CMK (cell line): Measurements from ENCODE around the gene CFB.
A peak's percentile ranks its signal among the peaks of the same experiment; 100 is the strongest.
"Not testable (repeated sequence)": the region's sequence is repeated elsewhere in the genome, so short reads cannot be mapped to it uniquely, and the experiment has no call there.

Source experiments
- DNase-seq: peaks from one replicate; pipeline ENCODE4 v3.0.0-alpha.2; 2010; ENCODE audit warnings: low read depth

CFB gene

DNA sequence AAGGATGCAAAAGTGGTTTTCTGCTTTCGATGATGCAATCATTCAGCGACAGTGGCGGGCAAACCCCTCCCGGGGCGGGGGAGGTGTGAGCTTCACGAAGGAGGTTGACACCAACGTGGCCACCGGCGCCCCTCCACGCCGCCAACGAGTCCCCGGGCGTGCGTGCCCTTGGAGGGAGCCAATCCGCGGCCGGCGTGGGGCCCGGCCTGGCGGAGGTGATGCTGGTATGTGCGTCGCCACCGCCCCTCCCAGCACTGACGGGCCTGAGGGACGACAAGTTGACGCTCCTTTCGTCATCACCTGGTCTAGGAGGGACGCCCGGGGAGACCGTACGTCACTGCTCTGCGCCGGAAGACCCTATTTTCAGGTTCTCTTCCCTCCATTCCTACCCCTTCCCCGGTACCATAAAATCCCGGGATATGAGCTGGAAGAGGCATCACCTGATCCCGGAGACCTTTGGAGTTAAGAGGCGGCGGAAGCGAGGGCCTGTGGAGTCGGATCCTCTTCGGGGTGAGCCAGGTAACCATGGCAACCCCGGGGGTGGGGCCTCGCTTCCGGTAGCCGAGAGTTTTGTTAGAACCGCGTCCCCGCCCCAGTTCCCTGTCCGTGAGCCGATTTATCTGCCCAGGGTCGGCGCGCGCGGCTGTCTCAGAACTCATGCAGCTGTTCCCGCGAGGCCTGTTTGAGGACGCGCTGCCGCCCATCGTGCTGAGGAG is 26.3 kb downstream of the CFB start, which contains the start of gene DXO:
TSS of gene DXO (minus strand) at position 146 of the 716 bp plus-strand sequence. CDS start 463 bp downstream, outside the sequence.
- peak; percentile 95 for DNase-seq

DNA sequence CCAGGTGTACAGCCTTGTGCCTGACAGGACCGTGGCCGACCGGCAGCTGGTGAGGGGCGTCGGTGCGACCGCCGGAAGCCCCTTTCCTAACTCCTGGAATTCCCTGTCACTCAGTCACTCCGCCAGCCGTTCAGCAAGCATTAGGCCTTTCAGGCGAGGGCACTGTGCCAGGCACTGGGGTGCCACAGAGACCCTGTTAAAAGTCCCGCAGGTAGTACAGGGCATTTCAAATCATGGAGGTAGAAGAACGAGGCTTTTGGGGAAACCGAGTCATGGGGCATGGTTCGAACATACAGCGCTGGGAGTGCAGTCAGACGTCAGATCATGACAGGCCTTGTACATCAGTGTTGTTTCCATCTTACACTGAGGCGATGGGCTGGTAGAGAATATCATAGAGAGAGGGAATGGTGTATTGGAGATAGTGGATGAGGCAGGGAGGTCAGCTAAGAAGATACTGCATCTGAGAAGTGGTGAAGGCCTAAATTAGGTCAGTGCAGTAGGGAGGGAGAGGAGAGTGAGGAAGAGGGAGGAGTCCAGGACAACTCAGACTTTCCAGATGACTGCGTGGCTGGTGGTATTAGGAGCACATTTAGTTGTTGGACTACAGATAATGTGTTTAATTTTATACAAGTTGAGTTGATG is 26.9 kb downstream of the CFB start:
- no peak for DNase-seq

DNA sequence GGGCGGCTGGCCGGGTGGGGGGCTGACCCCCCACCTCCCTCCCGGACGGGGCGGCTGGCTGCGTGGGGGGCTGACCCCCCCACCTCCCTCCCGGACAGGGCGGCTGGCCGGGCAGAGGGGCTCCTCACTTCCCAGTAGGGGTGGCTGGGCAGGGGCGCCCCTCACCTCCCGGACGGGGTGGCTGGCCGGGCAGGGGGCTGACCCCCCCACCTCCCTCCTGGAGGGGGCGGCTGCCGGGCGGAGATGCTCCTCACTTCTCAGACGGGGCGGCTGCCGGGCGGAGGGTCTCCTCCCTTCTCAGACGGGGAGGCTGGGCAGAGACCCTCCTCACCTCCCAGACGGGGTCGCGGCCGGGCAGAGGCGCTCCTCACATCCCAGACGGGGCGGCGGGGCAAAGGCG is 30.2 kb downstream of the CFB start:
- DNase-seq: not testable (repeated sequence)

DNA sequence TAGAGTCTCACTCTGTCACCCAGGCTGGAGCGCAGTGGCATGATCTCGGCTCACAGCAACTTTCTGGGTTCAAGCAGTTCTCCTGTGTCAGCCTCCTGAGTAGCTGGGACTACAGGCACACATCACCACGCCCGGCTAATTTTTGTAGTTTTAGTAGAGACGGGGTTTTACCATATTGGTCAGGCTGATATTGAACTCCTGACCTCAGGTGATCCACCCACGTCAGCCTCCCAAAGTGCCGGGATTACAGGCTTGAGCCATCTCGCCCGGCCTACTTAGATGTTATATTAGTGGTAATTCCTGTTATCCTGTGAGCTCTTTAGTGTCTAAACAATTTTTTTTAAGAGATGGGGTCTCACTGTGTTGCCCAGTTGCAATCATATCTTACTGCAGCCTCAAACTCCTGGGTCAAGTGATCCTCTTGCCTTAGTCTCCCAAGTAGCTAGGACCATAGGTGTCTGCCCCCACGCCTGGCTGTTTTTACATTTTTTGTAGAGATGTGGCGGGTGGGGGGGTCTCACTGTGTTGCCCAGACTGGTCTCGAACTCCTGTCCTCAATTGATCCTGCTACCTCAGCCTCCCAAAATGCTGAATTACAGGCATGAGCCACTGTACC is 32.0 kb downstream of the CFB start:
- no peak for DNase-seq

DNA sequence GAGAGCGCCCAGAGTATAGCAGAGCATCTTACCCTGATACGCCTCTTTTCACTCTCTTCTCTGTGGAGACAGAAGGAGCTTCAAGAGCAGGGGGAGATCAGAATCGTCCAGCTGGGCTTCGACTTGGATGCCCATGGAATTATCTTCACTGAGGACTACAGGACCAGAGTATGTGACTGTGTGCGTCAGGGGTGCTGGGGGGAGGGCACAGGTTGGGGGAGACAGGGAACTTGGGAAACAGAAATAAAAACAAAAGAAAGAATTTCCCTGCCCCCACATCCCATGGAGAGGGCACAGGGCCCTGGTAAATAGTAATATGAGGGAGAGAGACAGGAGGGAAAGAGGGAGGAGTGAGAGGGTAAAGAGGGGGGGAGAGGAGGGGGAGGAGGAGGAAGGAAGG is 32.9 kb downstream of the CFB start:
- no peak for DNase-seq

DNA sequence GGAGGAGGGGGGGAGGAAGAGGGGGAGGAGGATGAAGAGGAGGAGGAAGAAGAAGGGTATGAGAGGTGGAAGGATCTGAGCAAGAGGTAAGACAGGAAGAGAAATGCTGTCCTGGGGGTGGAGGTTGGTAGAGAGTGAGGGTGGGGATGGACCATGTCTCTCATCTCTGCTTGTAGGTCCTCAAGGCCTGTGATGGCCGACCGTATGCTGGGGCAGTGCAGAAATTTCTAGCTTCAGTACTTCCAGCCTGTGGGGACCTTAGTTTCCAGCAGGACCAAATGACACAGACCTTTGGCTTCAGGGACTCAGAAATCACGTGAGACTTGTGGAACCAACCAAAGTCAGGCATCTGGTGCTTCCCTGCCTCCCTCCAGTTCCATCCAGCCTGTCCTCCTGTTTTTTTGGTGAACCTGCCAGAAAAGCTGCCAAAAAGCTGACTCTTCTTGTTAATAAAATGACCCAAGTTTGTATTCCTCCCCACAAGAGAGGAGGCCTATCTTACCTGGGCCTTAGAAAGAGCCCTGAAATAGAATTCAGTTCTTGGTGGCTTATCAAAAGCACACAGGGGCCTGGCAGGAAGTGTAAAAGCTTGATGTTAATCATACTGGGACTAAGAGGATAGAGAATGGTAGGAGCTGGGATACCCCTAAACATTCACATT is 33.5 kb downstream of the CFB start:
- DNase-seq: no peak

DNA sequence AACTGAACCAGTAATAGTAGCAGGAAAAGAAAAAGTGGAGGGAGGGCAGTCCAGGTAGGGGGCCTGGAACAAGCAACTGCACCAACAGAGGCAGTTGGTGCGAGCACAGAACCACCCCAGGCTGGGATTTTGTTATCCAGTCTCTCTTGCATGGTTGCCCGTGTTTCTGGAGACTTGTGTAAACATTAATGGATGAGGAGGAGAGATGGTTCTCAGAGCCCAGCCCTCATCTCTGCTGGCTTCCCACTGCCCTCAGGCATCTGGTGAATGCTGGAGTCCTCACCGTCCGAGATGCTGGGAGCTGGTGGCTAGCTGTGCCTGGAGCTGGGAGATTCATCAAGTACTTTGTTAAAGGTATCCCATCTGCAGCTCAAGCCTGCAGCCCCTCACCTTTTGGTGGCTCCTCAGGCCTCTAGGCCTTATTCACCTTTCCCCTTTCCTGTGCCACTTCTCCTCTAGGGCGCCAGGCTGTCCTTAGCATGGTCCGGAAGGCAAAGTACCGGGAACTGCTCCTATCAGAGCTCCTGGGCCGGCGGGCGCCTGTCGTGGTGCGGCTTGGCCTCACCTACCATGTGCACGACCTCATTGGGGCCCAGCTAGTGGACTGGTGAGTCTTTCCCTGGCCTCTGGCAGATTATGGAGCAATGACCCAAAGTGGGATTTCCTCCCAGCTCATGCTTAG is 34.4 kb downstream of the CFB start:
- DNase-seq: not testable (repeated sequence)

DNA sequence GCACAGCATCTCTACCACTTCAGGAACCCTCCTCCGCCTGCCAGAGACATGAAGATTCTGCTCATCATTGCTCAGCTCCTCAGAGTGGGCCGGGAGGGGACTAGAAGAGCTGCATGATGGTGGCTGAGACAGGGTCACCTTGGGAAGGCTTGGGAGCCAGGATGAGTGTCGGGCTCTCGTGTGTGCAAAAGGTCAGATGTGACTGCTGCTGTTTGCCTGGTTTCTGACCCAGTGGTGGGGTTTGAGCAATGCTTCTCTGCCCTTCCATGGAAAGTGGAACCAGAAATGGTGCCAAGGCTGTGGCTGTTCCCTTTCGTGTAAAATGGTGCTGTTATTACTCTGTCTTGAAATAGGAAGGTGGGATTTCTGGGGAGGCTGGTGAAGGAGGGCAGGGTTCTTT is 35.1 kb downstream of the CFB start:
- not testable (repeated sequence) for DNase-seq

DNA sequence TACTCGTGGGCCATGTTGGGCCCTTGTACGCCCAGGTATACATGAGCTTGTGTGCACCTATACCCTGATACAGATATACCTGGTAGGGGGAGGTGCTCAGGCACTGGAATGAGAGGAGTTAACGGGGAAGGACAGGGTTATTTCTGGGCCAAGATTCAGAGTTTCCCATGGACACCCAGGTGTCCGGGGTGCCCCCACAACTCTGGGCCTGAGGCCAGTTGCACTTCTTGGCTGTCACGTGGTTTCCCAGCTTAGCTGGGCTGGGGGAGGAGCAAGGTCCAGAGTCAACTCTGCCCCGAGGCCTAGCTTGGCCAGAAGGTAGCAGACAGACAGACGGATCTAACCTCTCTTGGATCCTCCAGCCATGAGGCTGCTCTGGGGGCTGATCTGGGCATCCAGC is 35.8 kb downstream of the CFB start, which contains the start of gene C4A:
TSS of gene C4A (plus strand) at position 314 of the 400 bp plus-strand sequence. CDS start at position 365, 51 bp downstream.
- not testable (repeated sequence) for DNase-seq

DNA sequence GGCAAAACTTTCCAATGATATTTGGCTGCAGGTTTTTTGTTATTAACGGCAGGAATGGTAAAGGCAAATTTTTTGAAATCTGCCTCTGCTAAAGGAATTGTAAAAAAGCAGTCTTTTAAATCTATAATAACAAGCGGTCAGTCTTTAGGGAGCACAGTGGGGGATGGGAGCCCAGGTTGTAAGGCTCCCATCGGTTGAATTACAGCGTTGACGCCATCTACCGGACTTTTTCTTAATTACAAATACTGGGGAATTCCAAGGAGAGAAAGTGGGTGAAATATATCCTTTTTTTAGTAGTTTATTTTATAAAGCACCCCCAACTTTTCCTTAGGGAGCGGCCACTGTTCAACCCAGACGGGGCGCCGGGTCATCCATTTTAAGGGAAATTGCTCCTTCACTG is 43.5 kb downstream of the CFB start:
- not testable (repeated sequence) for DNase-seq

DNA sequence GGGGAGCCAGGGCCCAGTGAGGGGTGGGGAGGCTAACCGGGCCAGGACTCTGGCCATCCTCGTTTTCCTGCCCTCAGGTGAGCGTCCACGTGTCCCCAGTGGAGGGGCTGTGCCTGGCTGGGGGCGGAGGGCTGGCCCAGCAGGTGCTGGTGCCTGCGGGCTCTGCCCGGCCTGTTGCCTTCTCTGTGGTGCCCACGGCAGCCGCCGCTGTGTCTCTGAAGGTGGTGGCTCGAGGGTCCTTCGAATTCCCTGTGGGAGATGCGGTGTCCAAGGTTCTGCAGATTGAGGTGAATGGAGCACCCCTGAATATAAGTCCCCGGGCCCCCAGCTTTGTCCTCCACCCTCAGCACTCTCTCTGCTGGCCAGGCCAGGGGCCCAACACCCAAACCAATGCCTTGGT is 48.5 kb downstream of the CFB start:
- not testable (repeated sequence) for DNase-seq

DNA sequence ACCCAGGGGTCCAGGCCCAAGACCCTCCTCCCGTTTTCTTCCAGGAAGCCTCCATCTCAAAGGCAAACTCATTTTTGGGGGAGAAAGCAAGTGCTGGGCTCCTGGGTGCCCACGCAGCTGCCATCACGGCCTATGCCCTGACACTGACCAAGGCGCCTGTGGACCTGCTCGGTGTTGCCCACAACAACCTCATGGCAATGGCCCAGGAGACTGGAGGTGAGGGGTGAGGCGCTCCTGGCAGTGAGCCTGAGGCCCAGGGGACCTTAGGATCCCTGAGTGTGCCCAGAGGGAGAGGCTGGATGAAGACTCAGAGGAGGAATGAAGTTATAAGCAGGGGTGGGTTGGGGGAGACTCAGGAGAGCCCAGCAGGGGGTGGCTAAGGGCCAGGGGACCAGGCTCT is 50.5 kb downstream of the CFB start:
- DNase-seq: not testable (repeated sequence)
